OCI-LY3 (cell line): ENCODE results near the gene JOSD2.
"Not testable (repeated sequence)": the region's sequence is repeated elsewhere in the genome, so short reads cannot be mapped to it uniquely, and the experiment has no call there.

Source experiments
- H2AFZ ChIP-seq: fragments of 200-600, 300-600 bp; shearing (Covaris generic); 2 replicates; pipeline ENCODE4 v1.6.0; 2014; ENCODE audit warnings: antibody characterized with exemption, low read depth, low read length
- H3K27ac ChIP-seq: fragments of 200-600, 300-600 bp; sonication (generic); 2 replicates; pipeline ENCODE4 v1.5.1; 2014; ENCODE audit warnings: mild to moderate bottlenecking, low read length, moderate library complexity, mixed read lengths
- H3K27me3 ChIP-seq: fragments of 200-600, 300-600 bp; sonication (generic); 2 replicates; pipeline ENCODE4 v1.6.1; 2014; ENCODE audit warnings: low read depth, low read length, mixed read lengths
- H3K36me3 ChIP-seq: fragments of 200-600, 300-600 bp; sonication (generic); replicated peaks from 2 replicates; pipeline ENCODE3; 2014; ENCODE audit warnings: low read depth, low read length, mixed read lengths
- H3K4me1 ChIP-seq: fragments of 300-600, 200-600 bp; sonication (generic); 2 replicates; pipeline ENCODE4 v1.6.1; 2014; ENCODE audit warnings: low read length, mixed read lengths
- H3K4me2 ChIP-seq: fragments of 200-600, 300-600 bp; sonication (generic); 2 replicates; pipeline ENCODE4 v1.6.1; 2014; ENCODE audit warnings: low read length, mixed read lengths
- H3K4me3 ChIP-seq: fragments of 300-600, 200-600 bp; sonication (generic); 2 replicates; pipeline ENCODE4 v1.5.1; 2014; ENCODE audit warnings: antibody characterized with exemption, mild to moderate bottlenecking, low read length, moderate library complexity
- H3K79me2 ChIP-seq: fragments of 300-600, 200-600 bp; shearing (Covaris generic); 2 replicates; pipeline ENCODE4 v1.6.1; 2014; ENCODE audit warnings: mild to moderate bottlenecking, low read length, mixed read lengths
- H3K9ac ChIP-seq: fragments of 300-600, 200-600 bp; shearing (Covaris generic); 2 replicates; pipeline ENCODE4 v1.6.0; 2014; ENCODE audit warnings: mild to moderate bottlenecking, low read length, moderate library complexity
- H3K9me3 ChIP-seq: fragments of 200-600, 300-600 bp; shearing (Covaris generic); 2 replicates; pipeline ENCODE4 v1.6.1; 2014; ENCODE audit warnings: low read length, mixed read lengths; ENCODE audit not compliant: insufficient read depth
- H4K20me1 ChIP-seq: fragments of 200-600, 300-600 bp; sonication (generic); 2 replicates; pipeline ENCODE4 v1.6.1; 2016; ENCODE audit warnings: low read length, mixed read lengths; ENCODE audit not compliant: insufficient read depth
- EZH2phosphoT487 ChIP-seq: fragments of 200-600 bp; shearing (Covaris generic); IDR thresholded peaks from 2 replicates; pipeline ENCODE4 v1.6.1; 2018; ENCODE audit warnings: antibody characterized with exemption, mixed run types, low read depth
- TF ChIP-seq, protein P1 (sequence below): fragments of 200-600, 300-600 bp; sonication (generic); IDR thresholded peaks from 2 replicates; pipeline ENCODE4 v1.5.1; 2014; ENCODE audit warnings: antibody characterized with exemption, low read length, low read depth

The JOSD2 gene

DNA sequence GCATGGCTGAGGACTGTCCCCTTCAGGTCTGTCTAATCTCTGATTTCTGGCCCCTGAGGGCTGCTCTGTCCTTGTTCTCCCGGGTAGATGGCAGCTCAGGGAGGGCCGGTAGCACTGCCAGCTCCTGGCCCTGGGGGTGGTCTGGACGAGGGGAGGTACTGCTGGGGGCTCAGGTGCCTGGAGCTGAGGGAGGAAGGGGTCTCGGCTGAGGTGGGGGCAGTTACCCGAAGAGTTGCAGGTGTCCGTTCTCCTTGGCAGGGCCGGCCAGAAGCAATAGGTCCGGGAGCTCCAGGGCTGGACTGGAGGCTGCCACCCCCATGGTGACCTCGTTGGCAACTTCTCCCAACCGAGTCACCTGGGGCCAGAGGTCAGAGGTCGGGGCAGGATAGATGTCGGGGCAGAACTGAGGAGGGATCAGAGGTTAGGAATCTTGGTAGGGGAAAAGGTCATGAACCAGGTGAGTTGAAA lies 35.9 kb downstream of the JOSD2 start:
- TF ChIP-seq, protein P1, sequence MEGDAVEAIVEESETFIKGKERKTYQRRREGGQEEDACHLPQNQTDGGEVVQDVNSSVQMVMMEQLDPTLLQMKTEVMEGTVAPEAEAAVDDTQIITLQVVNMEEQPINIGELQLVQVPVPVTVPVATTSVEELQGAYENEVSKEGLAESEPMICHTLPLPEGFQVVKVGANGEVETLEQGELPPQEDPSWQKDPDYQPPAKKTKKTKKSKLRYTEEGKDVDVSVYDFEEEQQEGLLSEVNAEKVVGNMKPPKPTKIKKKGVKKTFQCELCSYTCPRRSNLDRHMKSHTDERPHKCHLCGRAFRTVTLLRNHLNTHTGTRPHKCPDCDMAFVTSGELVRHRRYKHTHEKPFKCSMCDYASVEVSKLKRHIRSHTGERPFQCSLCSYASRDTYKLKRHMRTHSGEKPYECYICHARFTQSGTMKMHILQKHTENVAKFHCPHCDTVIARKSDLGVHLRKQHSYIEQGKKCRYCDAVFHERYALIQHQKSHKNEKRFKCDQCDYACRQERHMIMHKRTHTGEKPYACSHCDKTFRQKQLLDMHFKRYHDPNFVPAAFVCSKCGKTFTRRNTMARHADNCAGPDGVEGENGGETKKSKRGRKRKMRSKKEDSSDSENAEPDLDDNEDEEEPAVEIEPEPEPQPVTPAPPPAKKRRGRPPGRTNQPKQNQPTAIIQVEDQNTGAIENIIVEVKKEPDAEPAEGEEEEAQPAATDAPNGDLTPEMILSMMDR, result no peak
- no peak for TF ChIP-seq EZH2phosphoT487
- Histone ChIP-seq H2AFZ (no peak overlapping the region), H3K9ac (no peak overlapping the region), H3K4me1 (peaks cover 18% of the 10 kb centered on the region), H3K27me3 (no peaks in the 10 kb centered on the region), H3K4me3 (no peak overlapping the region), H3K9me3 (no peaks in the 10 kb centered on the region), H3K79me2 (peaks cover 38% of the 10 kb centered on the region), H4K20me1 (peaks cover 15% of the 10 kb centered on the region), H3K4me2 (no peak overlapping the region), H3K27ac (no peak overlapping the region), H3K36me3 (peaks cover 19% of the 10 kb centered on the region)

DNA sequence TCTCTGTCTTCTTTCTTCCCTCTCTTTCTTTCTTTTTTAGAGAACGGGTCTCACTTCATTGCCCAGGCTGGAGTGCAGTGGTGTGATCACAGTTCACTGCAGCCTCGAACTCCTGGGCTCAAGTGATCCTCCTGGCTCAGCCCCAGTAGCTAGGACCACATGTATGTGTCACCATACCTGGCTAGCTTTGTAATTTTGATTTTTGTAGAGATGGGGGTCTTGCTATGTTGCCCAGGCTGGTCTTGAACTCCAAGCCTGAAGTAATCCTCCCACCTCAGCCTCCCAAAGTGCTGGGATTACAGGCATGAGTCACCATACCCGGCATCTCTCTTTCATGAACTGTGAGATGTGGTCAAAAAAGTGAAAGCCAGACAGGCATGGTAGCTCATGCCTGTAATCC lies 37.7 kb downstream of the JOSD2 start:
- H3K4me2 ChIP-seq, H3K27me3 ChIP-seq, H3K36me3 ChIP-seq, H3K9me3 ChIP-seq, H3K4me3 ChIP-seq, H3K9ac ChIP-seq, H3K27ac ChIP-seq, H2AFZ ChIP-seq: not testable (repeated sequence)
- Histone ChIP-seq H4K20me1 (peaks cover 12% of the 10 kb centered on the region), H3K79me2 (peaks cover 20% of the 10 kb centered on the region), H3K4me1 (peaks cover 16% of the 10 kb centered on the region)

DNA sequence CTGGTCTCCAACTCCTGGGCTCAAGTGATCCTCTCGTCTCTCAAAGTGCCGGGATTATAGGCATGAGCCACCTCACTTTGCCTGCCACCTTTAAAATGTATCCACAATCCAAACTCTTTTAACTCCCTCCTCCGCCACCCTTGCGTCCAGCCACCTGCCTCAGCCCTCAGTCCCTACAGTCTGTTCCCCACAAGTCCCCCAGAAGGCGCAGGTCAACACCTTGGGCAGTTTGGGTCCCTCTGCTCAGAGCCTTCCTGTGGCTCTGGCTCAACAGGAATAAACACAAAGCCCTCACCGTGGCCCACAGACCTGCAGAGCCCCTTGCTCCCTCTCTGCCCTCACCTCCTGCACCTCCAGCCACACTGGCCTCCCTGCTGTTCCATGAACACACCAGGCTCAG lies 42.2 kb downstream of the JOSD2 start:
- Histone ChIP-seq H3K4me1 (no peaks in the 10 kb centered on the region), H3K27me3 (no peaks in the 10 kb centered on the region), H3K4me2 (no peak overlapping the region), H3K79me2 (no peaks in the 10 kb centered on the region), H2AFZ (no peak overlapping the region), H3K36me3 (no peaks in the 10 kb centered on the region), H3K9me3 (no peaks in the 10 kb centered on the region), H3K9ac (no peak overlapping the region), H3K4me3 (no peak overlapping the region), H3K27ac (no peak overlapping the region), H4K20me1 (no peaks in the 10 kb centered on the region)
- no peak for TF ChIP-seq EZH2phosphoT487
- TF ChIP-seq, protein P1, result no peak

DNA sequence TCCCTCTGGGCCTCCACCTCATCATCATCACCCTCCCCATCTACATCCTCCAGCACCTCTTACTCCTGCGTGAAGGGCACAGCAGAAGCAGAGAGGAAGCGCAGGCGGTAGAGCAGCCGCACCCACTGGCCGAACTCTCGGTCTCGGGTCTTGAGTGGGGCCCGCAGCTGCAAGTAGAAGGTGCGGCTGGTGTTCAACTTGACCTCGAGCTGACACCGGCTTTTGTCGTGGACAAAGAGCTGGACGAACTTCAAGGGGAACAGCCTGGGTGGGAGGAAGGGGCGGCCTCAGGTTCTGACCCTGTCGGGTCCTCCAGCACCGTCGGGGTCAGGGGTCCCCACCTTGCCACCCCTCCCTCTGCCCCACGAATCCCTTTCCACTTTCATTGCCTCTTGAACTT lies 43.4 kb downstream of the JOSD2 start:
- TF ChIP-seq EZH2phosphoT487, result no peak
- TF ChIP-seq, protein P1, result no peak
- no peak overlapping the region for H3K4me2 ChIP-seq
- H3K27ac ChIP-seq, result no peak overlapping the region
- no peaks in the 10 kb centered on the region for H3K27me3 ChIP-seq
- no peak overlapping the region for H3K9ac ChIP-seq
- H3K9me3 ChIP-seq, result no peaks in the 10 kb centered on the region
- H3K4me1 ChIP-seq, result no peaks in the 10 kb centered on the region
- no peak overlapping the region for H2AFZ ChIP-seq
- no peak overlapping the region for H3K4me3 ChIP-seq
- H3K79me2 ChIP-seq, result no peaks in the 10 kb centered on the region
- H4K20me1 ChIP-seq, result no peaks in the 10 kb centered on the region
- no peaks in the 10 kb centered on the region for H3K36me3 ChIP-seq

DNA sequence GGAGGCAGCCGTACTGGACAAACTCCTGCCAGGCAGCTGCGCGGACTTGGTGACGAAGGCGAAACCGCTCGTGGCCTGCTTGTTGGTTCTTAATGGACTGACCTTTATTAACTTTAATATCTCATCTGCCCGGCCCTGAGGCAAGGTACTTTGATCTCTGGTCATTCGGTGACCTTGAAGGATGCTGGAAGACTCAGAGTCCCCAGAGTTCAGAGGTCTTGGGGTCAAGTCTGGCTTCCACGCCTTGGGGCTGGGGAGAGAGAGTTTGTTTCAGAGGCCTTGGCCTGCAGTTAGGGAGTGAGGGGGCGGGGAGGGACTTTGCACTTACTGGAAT lies 44.3 kb downstream of the JOSD2 start:
- Histone ChIP-seq H4K20me1 (no peaks in the 10 kb centered on the region), H3K27ac (no peak overlapping the region), H3K4me3 (no peak overlapping the region), H3K79me2 (no peaks in the 10 kb centered on the region), H3K4me2 (no peak overlapping the region), H3K4me1 (no peaks in the 10 kb centered on the region), H3K27me3 (no peaks in the 10 kb centered on the region), H3K36me3 (no peaks in the 10 kb centered on the region), H3K9ac (no peak overlapping the region), H3K9me3 (no peaks in the 10 kb centered on the region), H2AFZ (no peak overlapping the region)
- no peak for TF ChIP-seq EZH2phosphoT487
- TF ChIP-seq, protein P1, result no peak
